ENCODE data around the gene SYMPK. TPM values are rescaled to one million over a fixed set of nuclear protein-coding genes. Genes with fewer than 3 reads are reported as not detected.

Gene SYMPK
- total RNA-seq, 4 donors from 2014 or later: 25.5 to 35.6 (median 30.8) TPM

DNA sequence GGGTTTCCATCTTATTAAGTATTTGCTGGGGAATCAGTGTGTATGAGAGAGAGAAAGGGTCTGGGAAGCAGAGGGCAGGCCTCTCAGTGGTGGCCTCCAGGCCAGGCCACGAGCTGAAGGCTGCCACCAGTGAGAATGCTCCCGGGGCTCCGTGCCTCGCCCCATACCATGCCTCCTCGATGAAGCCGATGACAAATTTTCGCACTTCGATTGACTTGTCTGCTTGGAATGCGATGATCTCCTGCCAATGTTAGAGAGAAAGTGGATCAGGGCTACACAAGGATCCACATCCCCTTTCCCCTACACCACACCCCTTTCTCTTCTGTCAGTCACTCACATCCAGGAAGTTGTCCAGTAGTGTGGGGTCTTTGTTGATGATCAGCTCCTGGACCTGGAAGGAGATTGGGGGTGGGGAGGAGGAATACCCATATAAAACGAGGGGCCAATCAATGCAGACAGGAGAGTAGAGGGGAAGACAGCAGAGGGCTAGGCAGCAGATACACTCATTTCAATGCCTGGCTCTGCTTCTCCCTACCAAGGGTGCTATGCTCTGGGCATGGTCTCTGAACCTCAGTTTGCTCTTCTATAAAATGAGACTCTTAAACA is 10.7 kb downstream of the SYMPK start:
- peaks cover 0 to 90% of the 10 kb centered on the region in 2 donors for H3K36me3 ChIP-seq

GRCh38 chr19:45848922-45849321 is 14.0 kb downstream of the SYMPK start:
- H3K4me3 ChIP-seq: no peak overlapping the region
- TF ChIP-seq POLR2AphosphoS5 (IDR thresholded peaks at IDR 0.05): no peak
- TF ChIP-seq POLR2A (IDR thresholded peaks at IDR 0.05): no peak
- H3K27ac ChIP-seq: no peak overlapping the region
- H3K36me3 ChIP-seq: peaks cover 0 to 100% of the 10 kb centered on the region in 2 donors
- H3K9me3 ChIP-seq: no peaks in the 10 kb centered on the region
- no peak for ATAC-seq
- no peaks in the 10 kb centered on the region for H3K4me1 ChIP-seq
- WGBS, 2 donors (ENCODE audit: low coverage in 1 of 2): 91 to 95% methylated on average over 2 to 4 of the region's 4 CpGs
- no peaks in the 10 kb centered on the region for H3K27me3 ChIP-seq

More for the DNA sequence above, 10.7 kb downstream of the SYMPK start:
- TF ChIP-seq POLR2A (IDR thresholded peaks at IDR 0.05) (no peak), EP300 (IDR thresholded peaks at IDR 0.05) (no peak), CTCF (IDR thresholded peaks at IDR 0.05) (no peak), POLR2AphosphoS5 (IDR thresholded peaks at IDR 0.05) (no peak)
- WGBS, 2 donors (ENCODE audit: low coverage in 1 of 2): 89 to 91% methylated on average over 4 to 6 of the region's 10 CpGs
- H3K27me3 ChIP-seq: no peaks in the 10 kb centered on the region
- no peaks in the 10 kb centered on the region for H3K9me3 ChIP-seq
- H3K4me1 ChIP-seq: no peaks in the 10 kb centered on the region
- no peak overlapping the region for H3K4me3 ChIP-seq
- H3K27ac ChIP-seq: no peak overlapping the region
- ATAC-seq: no peak

- Histone ChIP-seq H3K4me1 (no peaks in the 10 kb centered on the region), H3K4me3 (no peak overlapping the region), H3K27ac (no peak overlapping the region), H3K27me3 (no peaks in the 10 kb centered on the region), H3K9me3 (no peaks in the 10 kb centered on the region), H3K36me3 (peaks cover 0 to 100% of the 10 kb centered on the region in 2 donors)
- TF ChIP-seq POLR2AphosphoS5 (IDR thresholded peaks at IDR 0.05) (no peak), POLR2A (IDR thresholded peaks at IDR 0.05) (no peak), EP300 (IDR thresholded peaks at IDR 0.05) (no peak), CTCF (IDR thresholded peaks at IDR 0.05) (no peak)
- ATAC-seq: no peak
- WGBS, 2 donors (ENCODE audit: low coverage in 1 of 2): 89% methylated on average over 6 of the region's 13 CpGs; no CpG with 5 or more reads in 1 of the 2 donors
Measured at GRCh38 chr19:45847663-45848062, 15.3 kb downstream of the SYMPK start.

DNA sequence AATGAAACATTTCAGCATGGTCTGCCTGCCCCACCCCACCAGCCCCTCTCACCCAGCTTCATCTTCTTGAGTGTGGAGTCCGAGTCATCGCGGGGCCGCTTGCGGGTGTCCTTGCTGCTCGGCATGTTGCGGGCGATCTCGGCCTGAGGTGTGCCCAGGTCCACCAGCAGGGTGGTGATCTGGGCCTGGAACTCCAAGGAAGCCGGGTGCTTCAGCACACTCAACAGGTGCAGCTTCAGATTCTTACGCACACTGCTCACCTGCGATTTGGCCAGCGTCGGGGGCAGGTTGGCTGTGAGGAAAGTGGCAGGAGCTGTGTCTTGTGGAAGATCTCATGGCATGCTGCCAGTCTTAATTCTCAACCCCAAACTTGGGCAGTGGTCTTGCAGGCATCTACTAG is 20.7 kb downstream of the SYMPK start:
- Histone ChIP-seq H3K27me3 (no peaks in the 10 kb centered on the region), H3K9me3 (no peaks in the 10 kb centered on the region), H3K36me3 (peaks cover 0 to 100% of the 10 kb centered on the region in 2 donors), H3K4me3 (no peak overlapping the region), H3K27ac (no peak overlapping the region), H3K4me1 (no peaks in the 10 kb centered on the region)
- TF ChIP-seq POLR2A (IDR thresholded peaks at IDR 0.05): no peak
- TF ChIP-seq CTCF (IDR thresholded peaks at IDR 0.05): no peak
- TF ChIP-seq EP300 (IDR thresholded peaks at IDR 0.05): no peak
- TF ChIP-seq POLR2AphosphoS5 (IDR thresholded peaks at IDR 0.05): no peak
- ATAC-seq: no peak
- WGBS, 2 donors (ENCODE audit: low coverage in 1 of 2): 94% methylated on average over 7 of the region's 14 CpGs; no CpG with 5 or more reads in 1 of the 2 donors

DNA sequence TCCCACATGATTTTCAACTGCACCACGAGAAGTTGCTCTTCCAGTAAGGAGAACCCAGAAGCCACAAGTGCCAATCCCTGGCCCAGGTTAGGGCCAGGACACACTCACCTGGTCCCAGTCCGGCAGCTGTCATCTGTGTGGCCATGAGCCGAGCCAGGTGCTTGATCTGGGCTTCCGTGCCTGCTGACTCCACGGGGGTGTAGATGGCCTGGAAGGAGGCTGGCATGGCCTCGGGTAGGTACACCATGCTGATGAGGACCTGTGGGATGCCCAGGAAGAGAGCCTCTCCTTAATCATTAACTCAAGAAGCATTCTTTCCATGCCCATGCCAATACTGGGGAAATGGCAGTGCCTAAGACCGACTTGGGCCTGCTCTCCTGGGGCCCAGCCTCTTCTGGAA is 28.0 kb downstream of the SYMPK start:
- ATAC-seq: no peak
- no peak for TF ChIP-seq POLR2A (IDR thresholded peaks at IDR 0.05)
- TF ChIP-seq POLR2AphosphoS5 (IDR thresholded peaks at IDR 0.05): no peak
- no peak for TF ChIP-seq EP300 (IDR thresholded peaks at IDR 0.05)
- no peak for TF ChIP-seq CTCF (IDR thresholded peaks at IDR 0.05)
- Histone ChIP-seq H3K36me3 (peaks cover 0 to 100% of the 10 kb centered on the region in 2 donors), H3K4me1 (no peaks in the 10 kb centered on the region), H3K9me3 (no peaks in the 10 kb centered on the region), H3K4me3 (no peak overlapping the region), H3K27me3 (no peaks in the 10 kb centered on the region), H3K27ac (no peak overlapping the region)
- WGBS, 2 donors (ENCODE audit: low coverage in 1 of 2): 88% methylated on average over 4 of the region's 7 CpGs; no CpG with 5 or more reads in 1 of the 2 donors

Measured in gastroesophageal sphincter (tissue), 4 donors.